Lung microvascular endothelial cell (primary cell): ENCODE measurements around the gene PTPRG. TPM values are rescaled to one million over a fixed set of nuclear protein-coding genes. Genes with fewer than 3 reads are reported as not detected.

ENCODE experiments used
- DNase-seq, 2 donors: peaks; one replicate each; pipeline versions ENCODE4 v3.0.0 to v3.0.0-alpha.2; 2010; ENCODE audit warnings: low read depth in 2 of 2
- total RNA-seq: library from RNA; depleted of rRNA; stranded (reverse); fragments of >200 nt; gene quantifications from 2 replicates; pipeline ENCODE4 v1.2.1, GENCODE V29; 2014

Gene PTPRG
- total RNA-seq, 1 donor from 2014 or later = 5.8 TPM

- DNase-seq = no peak
These were observed 755.2 kb downstream of the PTPRG start for GRCh38 chr3:62316525-62316924.

- DNase-seq = peak in 1 of 2 donors; percentile 0
These were observed 757.0 kb downstream of the PTPRG start for GRCh38 chr3:62318365-62318751.

- peak; percentile 64 to 83 for DNase-seq
These were observed 757.6 kb downstream of the PTPRG start for GRCh38 chr3:62318752-62319569.

- no peak for DNase-seq
These were observed 758.3 kb downstream of the PTPRG start for GRCh38 chr3:62319570-62320243.

GRCh38 chr3:62323241-62323640, 761.9 kb downstream of the PTPRG start:
- no peak for DNase-seq

- no peak for DNase-seq
These were observed 764.5 kb downstream of the PTPRG start for GRCh38 chr3:62325896-62326295.

- no peak for DNase-seq
These were observed 768.6 kb downstream of the PTPRG start for GRCh38 chr3:62329971-62330370.

- DNase-seq = no peak
These were observed 770.6 kb downstream of the PTPRG start for GRCh38 chr3:62332017-62332416.

GRCh38 chr3:62332835-62333244, 771.5 kb downstream of the PTPRG start:
- DNase-seq = peak; percentile 22 to 45

- no peak for DNase-seq
These were observed 773.8 kb downstream of the PTPRG start for GRCh38 chr3:62335196-62335595.

- DNase-seq = no peak
These were observed 782.4 kb downstream of the PTPRG start for GRCh38 chr3:62343755-62344154.
